Endodermal cell (in vitro differentiated cells): ENCODE data around the gene PLAU. TPM values are rescaled to one million over a fixed set of nuclear protein-coding genes. Genes with fewer than 3 reads are reported as not detected.

Experiments
- DNase-seq: peaks from one replicate; pipeline ENCODE4 v3.0.0-alpha.2; 2017
- H3K27ac ChIP-seq: 2 replicates; pipeline ENCODE4 v1.5.1; 2013; ENCODE audit warnings: mild to moderate bottlenecking, low read depth, low read length, moderate library complexity
- H3K27me3 ChIP-seq: 2 replicates; pipeline ENCODE4 v1.6.1; 2013; ENCODE audit warnings: mild to moderate bottlenecking, low read length, moderate library complexity; ENCODE audit not compliant: insufficient read depth, control insufficient read depth, poor library complexity, severe bottlenecking
- H3K36me3 ChIP-seq: 2 replicates; pipeline ENCODE4 v1.7.0; 2013; ENCODE audit warnings: mild to moderate bottlenecking, low read length, moderate library complexity; ENCODE audit not compliant: control insufficient read depth, insufficient read depth
- H3K4me1 ChIP-seq: one replicate; pipeline ENCODE4 v1.7.0; 2013; ENCODE audit warnings: low read length; ENCODE audit not compliant: control insufficient read depth, insufficient read depth
- H3K4me3 ChIP-seq: 2 replicates; pipeline ENCODE4 v1.5.1; 2013; ENCODE audit warnings: mild to moderate bottlenecking, low read length, moderate library complexity
- H3K9ac ChIP-seq: 2 replicates; pipeline ENCODE4 v1.6.1; 2013; ENCODE audit warnings: mild to moderate bottlenecking, low read length, moderate library complexity; ENCODE audit not compliant: poor library complexity, severe bottlenecking; ENCODE audit errors: extremely low read depth
- H3K9me3 ChIP-seq: 2 replicates; pipeline ENCODE4 v1.6.1; 2013; ENCODE audit warnings: mild to moderate bottlenecking, low read length, moderate library complexity; ENCODE audit not compliant: control insufficient read depth
- H3K27ac Mint-ChIP-seq: 2 replicates; pipeline ENCODE4 v1.8.0; 2020; ENCODE audit warnings: mixed read lengths
- H3K27me3 Mint-ChIP-seq: 2 replicates; pipeline ENCODE4 v1.8.0; 2021; ENCODE audit warnings: mild to moderate bottlenecking, mixed read lengths; ENCODE audit not compliant: insufficient read depth
- H3K36me3 Mint-ChIP-seq: 2 replicates; pipeline ENCODE4 v1.8.0; 2020; ENCODE audit warnings: low read depth, mixed read lengths
- H3K4me1 Mint-ChIP-seq: 2 replicates; pipeline ENCODE4 v1.8.0; 2020; ENCODE audit warnings: mixed read lengths
- H3K4me3 Mint-ChIP-seq: 2 replicates; pipeline ENCODE4 v1.8.0; 2020; ENCODE audit warnings: mild to moderate bottlenecking, moderate library complexity, mixed read lengths
- H3K9me3 Mint-ChIP-seq: 2 replicates; pipeline ENCODE4 v1.8.0; 2020; ENCODE audit warnings: mild to moderate bottlenecking, mixed read lengths
- CTCF ChIP-seq: fragments of 200-600 bp; sonication (generic); conservative IDR thresholded peaks from 2 replicates; pipeline ENCODE4 v1.5.0; 2021; ENCODE audit warnings: antibody characterized with exemption, mild to moderate bottlenecking
- WGBS, 2 experiments: methylation state at CpG; one replicate each; pipeline versions ENCODE4 v1.1.5 to v1.1.7; 2013; ENCODE audit warnings: missing lambda C conversion rate in 2 of 2, mixed read lengths in 1 of 2; ENCODE audit not compliant: insufficient coverage in 1 of 2, insufficient read length in 1 of 2; 5-methylcytosine and 5-hydroxymethylcytosine counted together
- total RNA-seq, 2 donors: library from RNA; stranded (reverse); fragmentation: NEBNext Ultra II Directional in 1 of 2; extraction: Animal tissue kit (Norgen Biotek cat#: 25700) in 1 of 2; gene quantifications; 2 replicates in 1 of 2; 3 replicates in 1 of 2; pipeline ENCODE4 v1.2.1, GENCODE V29; 2021

The PLAU gene
- total RNA-seq, 2 donors from 2014 or later: 2.7 to 3.3 TPM

- WGBS, 2 experiments: 24 to 30% methylated on average over 9 to 14 of the region's 14 CpGs
- H3K27me3 ChIP-seq: peaks cover 43% of the 10 kb centered on the region
- H3K4me3 ChIP-seq: peak overlapping the region; percentile 85
- H3K9me3 Mint-ChIP-seq: no peaks in the 10 kb centered on the region
- H3K36me3 Mint-ChIP-seq: no peaks in the 10 kb centered on the region
- no peak overlapping the region for H3K27ac ChIP-seq
- DNase-seq: no peak
- H3K27me3 Mint-ChIP-seq: peaks cover 66% of the 10 kb centered on the region
- no peak overlapping the region for H3K9ac ChIP-seq
- TF ChIP-seq CTCF: peak; percentile 1
- H3K4me1 ChIP-seq: peaks cover 8% of the 10 kb centered on the region
- peak overlapping the region; percentile 76 for H3K4me3 Mint-ChIP-seq
- H3K9me3 ChIP-seq: no peaks in the 10 kb centered on the region
- no peak overlapping the region for H3K27ac Mint-ChIP-seq
- H3K36me3 ChIP-seq: no peaks in the 10 kb centered on the region
- H3K4me1 Mint-ChIP-seq: peaks cover 16% of the 10 kb centered on the region
Observed at GRCh38 chr10:73911553-73912004, 647 bp downstream of the PLAU start.

GRCh38 chr10:73914036-73914435 lies 3.1 kb downstream of the PLAU start:
- Histone ChIP-seq H3K27me3 (peaks cover 43% of the 10 kb centered on the region), H3K36me3 (no peaks in the 10 kb centered on the region), H3K27ac (no peak overlapping the region), H3K4me3 (no peak overlapping the region), H3K9me3 (no peaks in the 10 kb centered on the region), H3K9ac (no peak overlapping the region), H3K4me1 (peaks cover 5% of the 10 kb centered on the region)
- Mint-ChIP-seq H3K4me1 (peaks cover 7% of the 10 kb centered on the region), H3K9me3 (no peaks in the 10 kb centered on the region), H3K27ac (no peak overlapping the region), H3K4me3 (no peak overlapping the region), H3K36me3 (no peaks in the 10 kb centered on the region), H3K27me3 (peaks cover 53% of the 10 kb centered on the region)
- DNase-seq: no peak
- WGBS, 2 experiments: 74 to 79% methylated on average over 5 to 10 of the region's 10 CpGs
- TF ChIP-seq CTCF: no peak

- H3K27me3 ChIP-seq: peaks cover 39% of the 10 kb centered on the region
- Mint-ChIP-seq H3K27me3 (peaks cover 42% of the 10 kb centered on the region), H3K4me3 (no peak overlapping the region), H3K4me1 (peaks cover 8% of the 10 kb centered on the region), H3K27ac (no peak overlapping the region), H3K9me3 (no peaks in the 10 kb centered on the region), H3K36me3 (no peaks in the 10 kb centered on the region)
- TF ChIP-seq CTCF: no peak
- no peaks in the 10 kb centered on the region for H3K4me1 ChIP-seq
- WGBS, 2 experiments: 89 to 90% methylated on average over 7 to 8 of the region's 8 CpGs
- no peak for DNase-seq
- no peaks in the 10 kb centered on the region for H3K9me3 ChIP-seq
- no peak overlapping the region for H3K27ac ChIP-seq
- H3K36me3 ChIP-seq: no peaks in the 10 kb centered on the region
- H3K4me3 ChIP-seq: no peak overlapping the region
- H3K9ac ChIP-seq: no peak overlapping the region
Observed at GRCh38 chr10:73915206-73915851, 4.4 kb downstream of the PLAU start.
